Measurements from ENCODE around the gene GABRB3.
"Not testable (repeated sequence)": the region's sequence is repeated elsewhere in the genome, so short reads cannot be mapped to it uniquely, and the experiment has no call there.

GABRB3 gene

GRCh38 chr15:26731965-26732364 lies 40.9 kb downstream of the GABRB3 start:
- no peak for DNase-seq

GRCh38 chr15:26729581-26729980 lies 43.3 kb downstream of the GABRB3 start:
- no peak for DNase-seq

- no peak for DNase-seq
Observed at GRCh38 chr15:26729030-26729429, 43.8 kb downstream of the GABRB3 start.

GRCh38 chr15:26724381-26725150 lies 48.3 kb downstream of the GABRB3 start:
- no peak for DNase-seq

GRCh38 chr15:26722621-26723160 lies 50.2 kb downstream of the GABRB3 start:
- DNase-seq, result no peak

GRCh38 chr15:26721232-26721967 lies 51.5 kb downstream of the GABRB3 start:
- no peak for DNase-seq

- DNase-seq, result no peak
Observed at GRCh38 chr15:26720546-26720945, 52.3 kb downstream of the GABRB3 start.

- DNase-seq, result not testable (repeated sequence)
Observed at GRCh38 chr15:26719866-26720265, 53.0 kb downstream of the GABRB3 start.

GRCh38 chr15:26716069-26716468 lies 56.8 kb downstream of the GABRB3 start:
- no peak for DNase-seq

- DNase-seq, result no peak
Observed at GRCh38 chr15:26713498-26713897, 59.4 kb downstream of the GABRB3 start.

- no peak for DNase-seq
Observed at GRCh38 chr15:26712335-26712734, 60.5 kb downstream of the GABRB3 start.

GRCh38 chr15:26711445-26711844 lies 61.4 kb downstream of the GABRB3 start:
- no peak for DNase-seq

GRCh38 chr15:26702381-26702780 lies 70.5 kb downstream of the GABRB3 start:
- no peak for DNase-seq

GRCh38 chr15:26698555-26698954 lies 74.3 kb downstream of the GABRB3 start:
- no peak for DNase-seq

GRCh38 chr15:26697913-26698312 lies 75.0 kb downstream of the GABRB3 start:
- no peak for DNase-seq

GRCh38 chr15:26691249-26691648 lies 81.6 kb downstream of the GABRB3 start:
- no peak for DNase-seq

- DNase-seq, result no peak
Observed at GRCh38 chr15:26690778-26691177, 82.1 kb downstream of the GABRB3 start.

GRCh38 chr15:26689462-26689861 lies 83.4 kb downstream of the GABRB3 start:
- DNase-seq, result no peak

- DNase-seq, result no peak
Observed at GRCh38 chr15:26686547-26687187, 86.2 kb downstream of the GABRB3 start.

GRCh38 chr15:26682598-26683164 lies 90.2 kb downstream of the GABRB3 start:
- no peak for DNase-seq

GRCh38 chr15:26679927-26680326 lies 92.9 kb downstream of the GABRB3 start:
- DNase-seq, result no peak

GRCh38 chr15:26676115-26676514 lies 96.8 kb downstream of the GABRB3 start:
- no peak for DNase-seq

- DNase-seq, result no peak
Observed at GRCh38 chr15:26674467-26674866, 98.4 kb downstream of the GABRB3 start.
